Keratinocyte (primary cell): ENCODE data around the gene ZNF778.

Source experiments
- CTCF ChIP-seq, 3 experiments: IDR thresholded peaks in 1 of 3; conservative IDR thresholded peaks in 1 of 3; optimal IDR thresholded peaks in 1 of 3; 2 replicates in 2 of 3; 3 replicates in 1 of 3; pipeline versions ENCODE3 to v1.5.1; 2011; ENCODE audit warnings: low read length in 3 of 3, mild to moderate bottlenecking in 3 of 3, moderate library complexity in 2 of 3, control low read depth in 1 of 3, inconsistent platforms in 1 of 3; ENCODE audit not compliant: insufficient read depth in 2 of 3; ENCODE audit errors: extremely low read depth in 1 of 3
- EZH2 ChIP-seq: IDR thresholded peaks from one replicate; pipeline ENCODE4 v1.6.1; 2012; ENCODE audit warnings: inconsistent platforms, mild to moderate bottlenecking, low read length, moderate library complexity

GRCh38 chr16:89270666-89271345, 53.3 kb downstream of the ZNF778 start:
- no peak for TF ChIP-seq CTCF (optimal IDR thresholded peaks at IDR 0.05 in 1 of 3, IDR thresholded peaks at IDR 0.05 in 1 of 3, conservative IDR thresholded peaks at IDR 0.05 in 1 of 3; ENCODE audit: extremely low read depth in 1 of 3, insufficient read depth in 2 of 3, low read length in 3 of 3)
- no peak for TF ChIP-seq EZH2
